Measurements from ENCODE around the gene TTC7B. TPM values are rescaled to one million over a fixed set of nuclear protein-coding genes. Genes with fewer than 3 reads are reported as not detected.

The TTC7B gene
- total and polyA plus RNA-seq, 2 of the 8 experiments (the other 6 are each of a cell fraction or from before 2014, with no cell fraction given), result 23.7 to 34.0 TPM

DNA sequence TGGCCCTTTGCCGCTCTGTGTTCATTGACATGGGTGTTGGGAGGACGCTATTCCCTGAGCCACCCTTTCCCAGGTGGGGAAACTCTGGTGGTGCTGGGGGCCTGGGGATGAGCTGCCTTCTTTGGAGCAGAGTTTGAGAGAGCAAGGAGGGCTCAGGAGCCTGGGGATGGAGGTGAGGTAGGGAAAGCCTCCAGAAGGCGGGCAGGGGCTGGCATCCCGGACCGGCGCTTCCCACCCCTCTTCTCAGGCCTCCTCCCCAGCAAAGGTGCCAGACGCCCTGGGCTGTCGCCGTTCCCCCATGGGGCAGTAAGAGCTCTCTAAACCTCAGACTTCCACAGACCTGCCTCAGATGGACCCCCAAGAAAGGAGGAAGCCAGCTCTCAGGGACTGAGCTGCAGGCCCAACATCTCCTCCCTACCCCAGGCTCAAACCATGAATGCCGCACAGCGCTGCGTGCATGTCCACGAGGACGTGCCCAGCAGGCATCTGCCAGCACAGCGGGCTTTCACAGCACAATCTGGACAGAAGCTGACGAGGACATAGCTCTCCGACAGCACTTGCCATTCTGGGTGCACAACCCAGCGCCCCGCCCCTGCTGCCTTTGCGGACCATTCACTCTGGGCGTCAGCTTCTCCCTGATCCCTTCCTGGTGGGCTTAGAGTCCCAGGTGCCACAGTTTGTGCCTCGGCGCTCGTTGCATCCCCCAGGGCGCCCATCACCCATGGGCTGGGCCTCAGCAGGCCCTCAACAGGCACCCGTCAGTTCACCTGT is 14.9 kb upstream of the TTC7B start:
- Histone ChIP-seq H2AK5ac (ENCODE audit: low read depth, low read length) (no peak overlapping the region), H3K27me3 (replicated peaks in 1 of 4; ENCODE audit: control insufficient read depth in 3 of 4, extremely low read depth in 1 of 4, insufficient read depth in 3 of 4, low read length in 3 of 4) (peaks cover 10 to 32% (median 23%) of the 10 kb centered on the region in 4 experiments), H3K9me3 (ENCODE audit: insufficient read depth in 2 of 2, low read depth in 1 of 2, low read length in 1 of 2) (no peaks in the 10 kb centered on the region), H4K8ac (ENCODE audit: extremely low read depth, insufficient read depth, low read length) (no peak overlapping the region), H3K4me2 (ENCODE audit: insufficient read depth in 1 of 2, low read depth in 2 of 2, low read length in 2 of 2) (no peak overlapping the region), H4K5ac (ENCODE audit: insufficient read length, low read depth, low read length) (no peak overlapping the region), H3K14ac (ENCODE audit: insufficient read length) (no peak overlapping the region), H3K56ac (replicated peaks; ENCODE audit: insufficient read length, low read depth, low read length) (no peak overlapping the region), H3K36me3 (ENCODE audit: control insufficient read depth in 2 of 4, insufficient read depth in 4 of 4, low read length in 3 of 4) (no peaks in the 10 kb centered on the region), H3K79me1 (ENCODE audit: low read depth, low read length) (no peaks in the 10 kb centered on the region; the same call in 1 of the 2 replicates), H2BK5ac (ENCODE audit: low read depth, low read length) (no peak overlapping the region), H3K23ac (ENCODE audit: insufficient read length) (no peak overlapping the region), H2BK120ac (replicated peaks; ENCODE audit: low read depth, low read length) (no peak overlapping the region), H2AFZ (ENCODE audit: low read length) (no peak overlapping the region), H3K4me3 (ENCODE audit: extremely low read depth in 1 of 4, insufficient read depth in 2 of 4, low read depth in 3 of 4, low read length in 4 of 4) (no peak overlapping the region), H4K20me1 (replicated peaks in 1 of 2; ENCODE audit: control insufficient read depth in 1 of 2, insufficient read depth in 2 of 2, low read length in 2 of 2) (no peaks in the 10 kb centered on the region), H2BK12ac (ENCODE audit: low read depth, low read length) (no peak overlapping the region), H3K9ac (replicated peaks in 1 of 4; ENCODE audit: extremely low read depth in 1 of 4, low read depth in 3 of 4, low read length in 3 of 4) (no peak overlapping the region), H3K18ac (ENCODE audit: extremely low read depth, low read length) (no peak overlapping the region), H4K91ac (replicated peaks; ENCODE audit: insufficient read length, low read length) (no peak overlapping the region), H3K23me2 (ENCODE audit: low read depth, low read length) (no peaks in the 10 kb centered on the region), H3K27ac (ENCODE audit: low read depth, low read length) (no peak overlapping the region), H2BK15ac (ENCODE audit: low read length) (no peak overlapping the region), H3K4me1 (replicated peaks in 1 of 4; ENCODE audit: control insufficient read depth in 3 of 4, insufficient read depth in 4 of 4, low read length in 3 of 4) (peaks cover 3 to 7% (median 3%) of the 10 kb centered on the region in 4 experiments; a peak in 5 of 7 replicates), H2BK20ac (ENCODE audit: low read length) (no peak overlapping the region), H3K4ac (replicated peaks; ENCODE audit: insufficient read length, low read depth, low read length) (no peak overlapping the region), H3K79me2 (ENCODE audit: control insufficient read depth in 1 of 2, insufficient read depth in 2 of 2, low read length in 2 of 2) (no peaks in the 10 kb centered on the region)
- CTCF ChIA-PET (ENCODE audit: partially characterized antibody), result interaction anchor here (0.6 to 1.2 kb wide), 5 partner anchors 9 to 311 kb away, joined by 3 to 4 read pairs (median 3); partner anchors contain the start of gene TTC7B
- DNase-seq (ENCODE audit: low read depth in 1 of 2, low spot score in 2 of 2) (no peak), FAIRE-seq (no peak)
- POLR2A ChIA-PET (ENCODE audit: partially characterized antibody), result interaction anchor here (0.9 kb wide), 1 partner anchor 15 kb away, joined by 3 read pairs; no protein-coding TSS in a partner anchor
- 87% methylated on average over 26 of the region's 26 CpGs; no CpG with 5 or more reads in 1 of the 2 experiments for WGBS, 2 experiments (ENCODE audit: extremely low coverage in 1 of 2, insufficient coverage in 1 of 2, insufficient read length in 1 of 2, insufficient replicate concordance in 2 of 2, low coverage in 1 of 2, low lambda C conversion rate in 2 of 2, missing lambda C conversion rate in 1 of 2)
- no peak for TF ChIP-seq MAFK (IDR thresholded peaks at IDR 0.05; ENCODE audit: low read depth, low read length)
- no peak for TF ChIP-seq TAF1 (IDR thresholded peaks at IDR 0.05; ENCODE audit: low read depth, low read length)
- TF ChIP-seq JUN (IDR thresholded peaks at IDR 0.05; ENCODE audit: low read depth, low read length), result no peak
- TF ChIP-seq NRF1 (IDR thresholded peaks at IDR 0.05; ENCODE audit: low read depth, low read length), result no peak
- TF ChIP-seq JUND (IDR thresholded peaks at IDR 0.05; ENCODE audit: low read length), result no peak
- TF ChIP-seq CEBPB (IDR thresholded peaks at IDR 0.05; ENCODE audit: low read depth, low read length), result no peak
- TF ChIP-seq TCF12 (IDR thresholded peaks at IDR 0.05; ENCODE audit: low read depth, low read length), result no peak
- no peak for TF ChIP-seq SUZ12 (IDR thresholded peaks at IDR 0.05; ENCODE audit: low read length)
- no peak for TF ChIP-seq TEAD4 (IDR thresholded peaks at IDR 0.05; ENCODE audit: low read depth, low read length)
- no peak for TF ChIP-seq HDAC6 (IDR thresholded peaks at IDR 0.05; ENCODE audit: low read depth, low read length)
- no peak for TF ChIP-seq BCL11A (IDR thresholded peaks at IDR 0.05; ENCODE audit: low read depth in 2 of 2, low read length in 2 of 2)
- TF ChIP-seq EP300 (IDR thresholded peaks at IDR 0.05; ENCODE audit: borderline replicate concordance in 1 of 2, low read depth in 2 of 2, low read length in 2 of 2), result no peak
